Measurements from ENCODE around the gene CETN3.

CETN3 gene

DNA sequence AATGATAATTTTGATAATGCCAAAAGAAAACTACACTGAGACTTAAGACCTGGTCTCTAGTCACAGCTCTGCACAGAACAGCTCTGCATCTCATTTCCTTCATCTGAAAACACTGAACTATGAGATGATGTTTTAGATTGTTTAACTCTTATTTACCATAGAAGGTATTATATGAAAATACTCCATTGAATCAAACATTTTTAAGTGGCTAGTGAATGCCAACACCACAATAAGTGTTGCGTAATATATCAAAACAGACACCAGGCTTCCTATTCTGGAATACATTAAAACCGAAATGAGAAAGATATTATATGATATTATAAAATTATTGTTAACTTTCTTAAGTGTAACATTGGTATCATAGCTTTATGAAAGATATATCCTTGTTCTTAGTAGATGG, 14.6 kb downstream of the CETN3 start:
- Histone ChIP-seq H3K9ac (ENCODE audit: low read length) (no peak overlapping the region), H3K36me3 (replicated peaks; ENCODE audit: insufficient read depth, low read length) (no peaks in the 10 kb centered on the region), H3F3A (ENCODE audit: insufficient read depth, low read length) (no peaks in the 10 kb centered on the region), H4K20me1 (ENCODE audit: insufficient read depth, low read length) (no peaks in the 10 kb centered on the region), H3K4me1 (ENCODE audit: low read length) (0 out of 2 replicates have a peak, but pooled peaks cover 4% of the 10 kb centered on the region), H3K4me2 (ENCODE audit: low read depth, low read length) (no peak overlapping the region), H2AFZ (ENCODE audit: low read length) (no peak overlapping the region), H3K9me2 (replicated peaks; ENCODE audit: insufficient read depth, low read length) (no peaks in the 10 kb centered on the region), H3K27me3 (replicated peaks; ENCODE audit: insufficient read depth, low read length) (no peaks in the 10 kb centered on the region), H3K79me2 (ENCODE audit: low read length) (no peaks in the 10 kb centered on the region), H3K27ac (ENCODE audit: low read length) (no peak overlapping the region), H3K9me3 (replicated peaks; ENCODE audit: insufficient read depth, low read length) (no peaks in the 10 kb centered on the region), H3K4me3 (ENCODE audit: low read length) (no peak overlapping the region)
- no peak for DNase-seq
- TF ChIP-seq EZH2phosphoT487 (IDR thresholded peaks at IDR 0.05; ENCODE audit: low read length), result no peak
- no peak for TF ChIP-seq EZH2 (optimal IDR thresholded peaks at IDR 0.05; ENCODE audit: low read depth, low read length)
- TF ChIP-seq, protein P1, sequence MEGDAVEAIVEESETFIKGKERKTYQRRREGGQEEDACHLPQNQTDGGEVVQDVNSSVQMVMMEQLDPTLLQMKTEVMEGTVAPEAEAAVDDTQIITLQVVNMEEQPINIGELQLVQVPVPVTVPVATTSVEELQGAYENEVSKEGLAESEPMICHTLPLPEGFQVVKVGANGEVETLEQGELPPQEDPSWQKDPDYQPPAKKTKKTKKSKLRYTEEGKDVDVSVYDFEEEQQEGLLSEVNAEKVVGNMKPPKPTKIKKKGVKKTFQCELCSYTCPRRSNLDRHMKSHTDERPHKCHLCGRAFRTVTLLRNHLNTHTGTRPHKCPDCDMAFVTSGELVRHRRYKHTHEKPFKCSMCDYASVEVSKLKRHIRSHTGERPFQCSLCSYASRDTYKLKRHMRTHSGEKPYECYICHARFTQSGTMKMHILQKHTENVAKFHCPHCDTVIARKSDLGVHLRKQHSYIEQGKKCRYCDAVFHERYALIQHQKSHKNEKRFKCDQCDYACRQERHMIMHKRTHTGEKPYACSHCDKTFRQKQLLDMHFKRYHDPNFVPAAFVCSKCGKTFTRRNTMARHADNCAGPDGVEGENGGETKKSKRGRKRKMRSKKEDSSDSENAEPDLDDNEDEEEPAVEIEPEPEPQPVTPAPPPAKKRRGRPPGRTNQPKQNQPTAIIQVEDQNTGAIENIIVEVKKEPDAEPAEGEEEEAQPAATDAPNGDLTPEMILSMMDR (IDR thresholded peaks at IDR 0.05; ENCODE audit: low read length), result no peak

DNA sequence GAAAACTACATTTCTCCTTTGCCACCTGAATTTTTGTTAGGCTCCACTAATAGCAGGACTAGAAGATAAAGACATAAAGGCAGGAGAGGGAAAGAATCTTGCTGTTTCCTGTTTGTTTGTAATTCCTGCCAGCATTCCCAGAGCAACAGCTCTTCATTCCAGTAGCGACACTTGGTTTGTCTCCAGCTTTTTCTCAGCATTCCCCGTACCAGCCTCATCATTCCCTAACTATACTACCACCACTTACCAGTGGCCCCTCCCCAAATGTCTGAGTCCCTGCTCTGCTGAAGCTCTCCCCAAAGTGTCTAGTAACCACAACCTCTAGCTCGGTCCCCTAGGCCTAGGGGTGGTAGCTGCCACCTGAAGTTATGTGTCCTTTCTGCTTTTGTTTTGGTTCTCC, 18.6 kb downstream of the CETN3 start:
- Histone ChIP-seq H3K4me1 (ENCODE audit: low read length) (no peaks in the 10 kb centered on the region), H3F3A (ENCODE audit: insufficient read depth, low read length) (no peaks in the 10 kb centered on the region), H3K4me3 (ENCODE audit: low read length) (no peak overlapping the region), H3K9me2 (replicated peaks; ENCODE audit: insufficient read depth, low read length) (no peaks in the 10 kb centered on the region), H3K79me2 (ENCODE audit: low read length) (no peaks in the 10 kb centered on the region), H3K36me3 (replicated peaks; ENCODE audit: insufficient read depth, low read length) (no peaks in the 10 kb centered on the region), H3K4me2 (ENCODE audit: low read depth, low read length) (no peak overlapping the region), H3K27me3 (replicated peaks; ENCODE audit: insufficient read depth, low read length) (no peaks in the 10 kb centered on the region), H3K9me3 (replicated peaks; ENCODE audit: insufficient read depth, low read length) (no peaks in the 10 kb centered on the region), H3K9ac (ENCODE audit: low read length) (no peak overlapping the region), H3K27ac (ENCODE audit: low read length) (no peak overlapping the region), H2AFZ (ENCODE audit: low read length) (no peak overlapping the region), H4K20me1 (ENCODE audit: insufficient read depth, low read length) (no peaks in the 10 kb centered on the region)
- no peak for DNase-seq
- TF ChIP-seq EZH2phosphoT487 (IDR thresholded peaks at IDR 0.05; ENCODE audit: low read length) (no peak), EZH2 (optimal IDR thresholded peaks at IDR 0.05; ENCODE audit: low read depth, low read length) (no peak)
- TF ChIP-seq, protein P1 (IDR thresholded peaks at IDR 0.05; ENCODE audit: low read length), result no peak

DNA sequence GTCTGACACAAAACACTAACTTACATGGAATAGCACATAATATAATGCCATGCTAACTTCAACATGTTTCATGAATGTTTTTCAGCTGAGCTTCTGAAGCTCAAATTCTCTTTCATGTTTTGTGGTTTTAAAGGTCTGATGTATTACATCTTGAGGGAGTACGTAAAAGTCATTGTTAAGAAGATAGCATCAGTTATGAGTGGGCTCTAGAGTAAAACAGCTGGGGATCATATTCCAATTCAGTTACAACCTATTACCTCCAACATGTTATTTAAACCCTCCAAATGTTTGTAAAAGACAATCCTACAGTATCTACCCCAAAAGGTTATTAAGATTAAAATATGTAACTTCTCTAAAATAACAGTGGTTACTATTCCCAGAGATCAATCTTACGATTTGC, 19.2 kb downstream of the CETN3 start:
- Histone ChIP-seq H3K9me3 (replicated peaks; ENCODE audit: insufficient read depth, low read length) (no peaks in the 10 kb centered on the region), H3K27ac (ENCODE audit: low read length) (no peak overlapping the region), H3F3A (ENCODE audit: insufficient read depth, low read length) (no peaks in the 10 kb centered on the region), H3K79me2 (ENCODE audit: low read length) (no peaks in the 10 kb centered on the region), H3K9me2 (replicated peaks; ENCODE audit: insufficient read depth, low read length) (no peaks in the 10 kb centered on the region), H3K36me3 (replicated peaks; ENCODE audit: insufficient read depth, low read length) (no peaks in the 10 kb centered on the region), H2AFZ (ENCODE audit: low read length) (no peak overlapping the region), H4K20me1 (ENCODE audit: insufficient read depth, low read length) (no peaks in the 10 kb centered on the region), H3K27me3 (replicated peaks; ENCODE audit: insufficient read depth, low read length) (no peaks in the 10 kb centered on the region), H3K9ac (ENCODE audit: low read length) (no peak overlapping the region), H3K4me3 (ENCODE audit: low read length) (no peak overlapping the region), H3K4me2 (ENCODE audit: low read depth, low read length) (no peak overlapping the region), H3K4me1 (ENCODE audit: low read length) (no peaks in the 10 kb centered on the region)
- no peak for DNase-seq
- TF ChIP-seq, protein P1 (IDR thresholded peaks at IDR 0.05; ENCODE audit: low read length), result no peak
- TF ChIP-seq EZH2phosphoT487 (IDR thresholded peaks at IDR 0.05; ENCODE audit: low read length) (no peak), EZH2 (optimal IDR thresholded peaks at IDR 0.05; ENCODE audit: low read depth, low read length) (no peak)
